WTC11 (cell line): Measurements from ENCODE around the gene RNF2.

Source experiments
- CTCF ChIP-seq: fragments of 200-600 bp; IDR thresholded peaks from 2 replicates; pipeline ENCODE4 v1.8.0; 2022; ENCODE audit warnings: antibody characterized with exemption
- FOXJ3 ChIP-seq: sonication (generic); formaldehyde crosslinking; IDR thresholded peaks from 2 replicates; pipeline ENCODE4 v1.9.0; 2021; ENCODE audit warnings: missing genetic modification reagents, mild to moderate bottlenecking, borderline replicate concordance
- FOXK1 ChIP-seq: sonication (generic); formaldehyde crosslinking; IDR thresholded peaks from 2 replicates; pipeline ENCODE4 v1.8.0; 2022; ENCODE audit warnings: mild to moderate bottlenecking, moderate library complexity, missing genetic modification reagents
- NFYB ChIP-seq: sonication (generic); formaldehyde crosslinking; conservative IDR thresholded peaks from 2 replicates; pipeline ENCODE4 v1.8.0; 2022; ENCODE audit warnings: low read depth, missing genetic modification reagents
- NR3C1 ChIP-seq: sonication (generic); formaldehyde crosslinking; conservative IDR thresholded peaks from 2 replicates; pipeline ENCODE4 v1.8.1; 2023; ENCODE audit warnings: low read depth, mild to moderate bottlenecking, missing genetic modification reagents
- STAT6 ChIP-seq: sonication (generic); formaldehyde crosslinking; conservative IDR thresholded peaks from 2 replicates; pipeline ENCODE4 v1.8.1; 2023; ENCODE audit warnings: mild to moderate bottlenecking, low read depth, missing genetic modification reagents, moderate library complexity
- ZNF121 ChIP-seq: sonication (generic); formaldehyde crosslinking; IDR thresholded peaks from 2 replicates; pipeline ENCODE4 v1.8.0; 2023; ENCODE audit warnings: missing genetic modification reagents
- ZNF281 ChIP-seq: sonication (generic); formaldehyde crosslinking; IDR thresholded peaks from 2 replicates; pipeline ENCODE4 v1.8.0; 2023; ENCODE audit warnings: mild to moderate bottlenecking, missing genetic modification reagents
- ZNF423 ChIP-seq: fragments of 250-450 bp; sonication (Bioruptor Pico); IDR thresholded peaks from 2 replicates; pipeline ENCODE4 v2.1.2; 2022; ENCODE audit warnings: mild to moderate bottlenecking, moderate library complexity
- TF ChIP-seq, protein P1 (sequence below): fragments of 250-450 bp; sonication (Bioruptor Pico); IDR thresholded peaks from 2 replicates; pipeline ENCODE4 v1.9.0; 2021; ENCODE audit warnings: mild to moderate bottlenecking, borderline replicate concordance
- TF ChIP-seq, protein P2 (sequence below): sonication (generic); formaldehyde crosslinking; IDR thresholded peaks from 2 replicates; pipeline ENCODE4 v1.8.1; 2023; ENCODE audit warnings: mild to moderate bottlenecking, missing genetic modification reagents
- TF ChIP-seq, protein P3 (sequence below): sonication (generic); formaldehyde crosslinking; IDR thresholded peaks from 2 replicates; pipeline ENCODE4 v1.8.0; 2022; ENCODE audit warnings: mild to moderate bottlenecking, missing genetic modification reagents
- TF ChIP-seq, protein P4 (sequence below): fragments of 250-450 bp; sonication (Bioruptor Pico); IDR thresholded peaks from 2 replicates; pipeline ENCODE4 v2.1.2; 2022; ENCODE audit warnings: mild to moderate bottlenecking, moderate library complexity
- TF ChIP-seq, protein P5 (sequence below): sonication (generic); formaldehyde crosslinking; conservative IDR thresholded peaks from 2 replicates; pipeline ENCODE4 v1.8.1; 2022; ENCODE audit warnings: mild to moderate bottlenecking, missing genetic modification reagents

GRCh38 chr1:185069202-185069772 lies 23.9 kb downstream of the RNF2 start:
- TF ChIP-seq CTCF, result no peak
- no peak for TF ChIP-seq FOXJ3
- TF ChIP-seq STAT6 (CRISPR knock-in tag), result no peak
- TF ChIP-seq, protein P1, sequence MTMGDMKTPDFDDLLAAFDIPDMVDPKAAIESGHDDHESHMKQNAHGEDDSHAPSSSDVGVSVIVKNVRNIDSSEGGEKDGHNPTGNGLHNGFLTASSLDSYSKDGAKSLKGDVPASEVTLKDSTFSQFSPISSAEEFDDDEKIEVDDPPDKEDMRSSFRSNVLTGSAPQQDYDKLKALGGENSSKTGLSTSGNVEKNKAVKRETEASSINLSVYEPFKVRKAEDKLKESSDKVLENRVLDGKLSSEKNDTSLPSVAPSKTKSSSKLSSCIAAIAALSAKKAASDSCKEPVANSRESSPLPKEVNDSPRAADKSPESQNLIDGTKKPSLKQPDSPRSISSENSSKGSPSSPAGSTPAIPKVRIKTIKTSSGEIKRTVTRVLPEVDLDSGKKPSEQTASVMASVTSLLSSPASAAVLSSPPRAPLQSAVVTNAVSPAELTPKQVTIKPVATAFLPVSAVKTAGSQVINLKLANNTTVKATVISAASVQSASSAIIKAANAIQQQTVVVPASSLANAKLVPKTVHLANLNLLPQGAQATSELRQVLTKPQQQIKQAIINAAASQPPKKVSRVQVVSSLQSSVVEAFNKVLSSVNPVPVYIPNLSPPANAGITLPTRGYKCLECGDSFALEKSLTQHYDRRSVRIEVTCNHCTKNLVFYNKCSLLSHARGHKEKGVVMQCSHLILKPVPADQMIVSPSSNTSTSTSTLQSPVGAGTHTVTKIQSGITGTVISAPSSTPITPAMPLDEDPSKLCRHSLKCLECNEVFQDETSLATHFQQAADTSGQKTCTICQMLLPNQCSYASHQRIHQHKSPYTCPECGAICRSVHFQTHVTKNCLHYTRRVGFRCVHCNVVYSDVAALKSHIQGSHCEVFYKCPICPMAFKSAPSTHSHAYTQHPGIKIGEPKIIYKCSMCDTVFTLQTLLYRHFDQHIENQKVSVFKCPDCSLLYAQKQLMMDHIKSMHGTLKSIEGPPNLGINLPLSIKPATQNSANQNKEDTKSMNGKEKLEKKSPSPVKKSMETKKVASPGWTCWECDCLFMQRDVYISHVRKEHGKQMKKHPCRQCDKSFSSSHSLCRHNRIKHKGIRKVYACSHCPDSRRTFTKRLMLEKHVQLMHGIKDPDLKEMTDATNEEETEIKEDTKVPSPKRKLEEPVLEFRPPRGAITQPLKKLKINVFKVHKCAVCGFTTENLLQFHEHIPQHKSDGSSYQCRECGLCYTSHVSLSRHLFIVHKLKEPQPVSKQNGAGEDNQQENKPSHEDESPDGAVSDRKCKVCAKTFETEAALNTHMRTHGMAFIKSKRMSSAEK, result no peak
- no peak for TF ChIP-seq ZNF281 (CRISPR knock-in tag)
- TF ChIP-seq NFYB (CRISPR knock-in tag), result no peak
- TF ChIP-seq ZNF121 (CRISPR knock-in tag), result no peak
- TF ChIP-seq, protein P2, sequence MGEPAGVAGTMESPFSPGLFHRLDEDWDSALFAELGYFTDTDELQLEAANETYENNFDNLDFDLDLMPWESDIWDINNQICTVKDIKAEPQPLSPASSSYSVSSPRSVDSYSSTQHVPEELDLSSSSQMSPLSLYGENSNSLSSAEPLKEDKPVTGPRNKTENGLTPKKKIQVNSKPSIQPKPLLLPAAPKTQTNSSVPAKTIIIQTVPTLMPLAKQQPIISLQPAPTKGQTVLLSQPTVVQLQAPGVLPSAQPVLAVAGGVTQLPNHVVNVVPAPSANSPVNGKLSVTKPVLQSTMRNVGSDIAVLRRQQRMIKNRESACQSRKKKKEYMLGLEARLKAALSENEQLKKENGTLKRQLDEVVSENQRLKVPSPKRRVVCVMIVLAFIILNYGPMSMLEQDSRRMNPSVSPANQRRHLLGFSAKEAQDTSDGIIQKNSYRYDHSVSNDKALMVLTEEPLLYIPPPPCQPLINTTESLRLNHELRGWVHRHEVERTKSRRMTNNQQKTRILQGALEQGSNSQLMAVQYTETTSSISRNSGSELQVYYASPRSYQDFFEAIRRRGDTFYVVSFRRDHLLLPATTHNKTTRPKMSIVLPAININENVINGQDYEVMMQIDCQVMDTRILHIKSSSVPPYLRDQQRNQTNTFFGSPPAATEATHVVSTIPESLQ (CRISPR knock-in tag), result no peak
- no peak for TF ChIP-seq NR3C1 (CRISPR knock-in tag)
- no peak for TF ChIP-seq FOXK1 (CRISPR knock-in tag)
- TF ChIP-seq, protein P3, sequence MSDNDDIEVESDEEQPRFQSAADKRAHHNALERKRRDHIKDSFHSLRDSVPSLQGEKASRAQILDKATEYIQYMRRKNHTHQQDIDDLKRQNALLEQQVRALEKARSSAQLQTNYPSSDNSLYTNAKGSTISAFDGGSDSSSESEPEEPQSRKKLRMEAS, result no peak
- no peak for TF ChIP-seq ZNF423 (CRISPR knock-in tag)
- TF ChIP-seq, protein P4, sequence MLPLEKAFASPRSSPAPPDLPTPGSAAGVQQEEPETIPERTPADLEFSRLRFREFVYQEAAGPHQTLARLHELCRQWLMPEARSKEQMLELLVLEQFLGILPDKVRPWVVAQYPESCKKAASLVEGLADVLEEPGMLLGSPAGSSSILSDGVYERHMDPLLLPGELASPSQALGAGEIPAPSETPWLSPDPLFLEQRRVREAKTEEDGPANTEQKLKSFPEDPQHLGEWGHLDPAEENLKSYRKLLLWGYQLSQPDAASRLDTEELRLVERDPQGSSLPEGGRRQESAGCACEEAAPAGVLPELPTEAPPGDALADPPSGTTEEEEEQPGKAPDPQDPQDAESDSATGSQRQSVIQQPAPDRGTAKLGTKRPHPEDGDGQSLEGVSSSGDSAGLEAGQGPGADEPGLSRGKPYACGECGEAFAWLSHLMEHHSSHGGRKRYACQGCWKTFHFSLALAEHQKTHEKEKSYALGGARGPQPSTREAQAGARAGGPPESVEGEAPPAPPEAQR (CRISPR knock-in tag), result no peak
- TF ChIP-seq, protein P5, sequence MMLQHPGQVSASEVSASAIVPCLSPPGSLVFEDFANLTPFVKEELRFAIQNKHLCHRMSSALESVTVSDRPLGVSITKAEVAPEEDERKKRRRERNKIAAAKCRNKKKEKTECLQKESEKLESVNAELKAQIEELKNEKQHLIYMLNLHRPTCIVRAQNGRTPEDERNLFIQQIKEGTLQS (CRISPR knock-in tag), result no peak
